Measurements from ENCODE around the gene LSM2. TPM values are rescaled to one million over a fixed set of nuclear protein-coding genes. Genes with fewer than 3 reads are reported as not detected.

Gene LSM2
- total RNA-seq, 4 donors from 2014 or later: 11.8 to 42.9 (median 19.1) TPM

GRCh38 chr6:31768363-31769257, 38.2 kb downstream of the LSM2 start:
- H3K36me3 ChIP-seq: no peaks in the 10 kb centered on the region
- peaks cover 0 to 19% (median 1%) of the 10 kb centered on the region in 4 donors for H3K4me1 ChIP-seq
- TF ChIP-seq POLR2A (IDR thresholded peaks at IDR 0.05): no peak
- no peak for TF ChIP-seq CTCF (IDR thresholded peaks at IDR 0.05)
- H3K9me3 ChIP-seq: no peaks in the 10 kb centered on the region
- DNase-seq: no peak
- no peak overlapping the region for H3K4me3 ChIP-seq
- no peak overlapping the region for H3K27ac ChIP-seq
- no peaks in the 10 kb centered on the region for H3K27me3 ChIP-seq

DNA sequence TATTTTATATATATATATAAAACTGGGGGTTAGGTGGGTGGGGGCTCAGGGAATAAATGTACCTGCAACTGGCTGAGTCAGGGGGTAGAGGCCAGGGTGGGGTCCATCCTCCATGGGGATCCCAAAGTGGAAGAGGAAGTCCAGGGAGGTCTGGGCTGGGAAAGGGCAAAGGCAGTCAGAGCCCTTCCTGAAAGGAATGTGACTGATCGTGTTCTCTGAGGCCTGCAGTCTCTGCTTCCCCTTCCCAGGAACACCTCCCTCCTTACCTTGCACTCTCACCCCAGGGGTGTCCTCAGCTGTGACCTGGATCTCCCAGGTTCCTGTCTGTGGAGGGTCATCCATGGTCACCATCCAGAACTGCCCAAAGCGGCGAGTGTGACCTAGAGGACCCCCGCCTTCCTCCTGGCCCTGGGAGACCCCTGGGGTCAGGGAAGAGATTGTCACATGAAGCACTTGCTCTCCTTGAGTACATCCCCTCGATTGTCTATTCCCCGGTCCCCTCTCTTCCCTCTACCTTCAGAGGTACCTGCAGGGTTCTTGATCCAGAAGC, 39.6 kb downstream of the LSM2 start:
- Histone ChIP-seq H3K36me3 (no peaks in the 10 kb centered on the region), H3K27ac (no peak overlapping the region), H3K27me3 (no peaks in the 10 kb centered on the region), H3K9me3 (no peaks in the 10 kb centered on the region), H3K4me1 (peaks cover 0 to 15% (median 0%) of the 10 kb centered on the region in 4 donors), H3K4me3 (no peak overlapping the region)
- no peak for DNase-seq
- TF ChIP-seq CTCF (IDR thresholded peaks at IDR 0.05) (no peak), POLR2A (IDR thresholded peaks at IDR 0.05) (no peak)

DNA sequence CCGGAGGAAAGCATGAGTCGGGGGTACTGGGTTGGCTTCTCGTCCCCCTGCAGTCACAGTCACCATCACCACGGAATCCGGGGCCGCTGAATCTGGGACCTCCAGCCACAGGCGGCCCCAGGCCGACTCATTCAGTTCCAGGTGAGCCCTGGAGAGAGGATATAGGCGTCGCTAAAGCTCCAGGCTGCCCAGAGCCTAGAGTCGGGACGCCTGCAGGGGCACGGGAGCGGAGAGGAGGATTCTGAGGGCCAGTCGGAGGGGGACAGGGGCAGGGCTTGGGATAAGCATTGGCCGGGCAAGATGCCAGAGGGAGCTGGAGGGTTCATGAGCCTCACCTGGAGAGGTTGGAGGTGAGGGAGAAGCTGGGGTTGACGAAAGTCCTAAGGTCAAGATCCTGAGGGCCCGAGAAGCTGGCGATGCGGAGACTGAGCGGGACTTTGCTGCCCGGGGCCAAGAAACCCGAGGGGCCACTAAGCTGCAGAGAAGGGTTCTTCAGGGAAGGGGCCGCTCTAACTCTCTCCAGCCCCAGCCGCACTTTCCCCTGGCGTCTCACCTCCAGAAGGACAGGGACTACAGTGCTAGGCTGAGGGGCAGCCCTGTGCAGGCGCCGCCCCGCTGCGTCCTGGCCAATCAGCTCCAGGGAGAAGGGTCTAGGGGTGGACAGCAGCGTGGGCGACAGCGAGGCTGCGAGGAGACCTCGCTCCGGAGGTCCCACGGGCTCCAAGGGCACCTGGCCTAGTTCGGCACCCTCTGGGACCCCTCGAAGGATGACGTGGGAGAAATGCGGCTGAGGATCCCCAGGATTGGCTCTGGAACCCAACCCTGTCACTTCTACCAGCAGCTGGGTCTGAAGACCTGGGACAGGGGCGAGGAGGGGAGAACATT, 40.6 kb downstream of the LSM2 start:
- H3K9me3 ChIP-seq: no peaks in the 10 kb centered on the region

DNA sequence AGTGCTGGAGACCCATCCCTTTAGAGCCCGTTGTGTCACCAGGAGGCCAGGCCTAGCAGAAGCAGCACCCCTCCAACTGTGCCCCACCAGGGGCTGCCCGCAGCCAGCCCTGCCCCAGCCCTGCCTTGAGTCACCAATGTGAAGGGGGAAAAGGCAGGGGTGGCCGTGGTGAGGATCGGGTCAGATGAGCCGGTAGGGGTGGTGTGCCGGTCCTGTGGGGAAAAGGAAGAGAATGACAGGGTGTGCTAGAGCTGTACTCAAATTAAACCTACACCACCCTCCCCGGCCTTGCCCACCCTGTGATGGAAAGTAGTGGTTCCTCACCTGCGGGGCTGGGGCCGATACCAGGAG, 41.2 kb downstream of the LSM2 start:
- Histone ChIP-seq H3K27ac (no peak overlapping the region), H3K9me3 (no peaks in the 10 kb centered on the region), H3K4me1 (peaks cover 0 to 23% (median 0%) of the 10 kb centered on the region in 4 donors), H3K27me3 (no peaks in the 10 kb centered on the region), H3K36me3 (no peaks in the 10 kb centered on the region), H3K4me3 (peak overlapping the region in 1 of 4 donors; percentile 41)
- no peak for DNase-seq
- TF ChIP-seq CTCF (IDR thresholded peaks at IDR 0.05) (no peak), POLR2A (IDR thresholded peaks at IDR 0.05) (no peak)

More for the DNA sequence above, 40.6 kb downstream of the LSM2 start:
- TF ChIP-seq CTCF (IDR thresholded peaks at IDR 0.05) (no peak), POLR2A (IDR thresholded peaks at IDR 0.05) (peak in 1 of 2 donors; percentile 19)
- peaks cover 0 to 19% (median 0%) of the 10 kb centered on the region in 4 donors for H3K4me1 ChIP-seq
- DNase-seq: peak in 2 of 3 donors; percentile 66 to 79
- H3K27ac ChIP-seq: peak overlapping the region in 1 of 4 donors; percentile 18
- no peaks in the 10 kb centered on the region for H3K36me3 ChIP-seq
- H3K27me3 ChIP-seq: no peaks in the 10 kb centered on the region
- peak overlapping the region in 2 of 4 donors; percentile 41 for H3K4me3 ChIP-seq

GRCh38 chr6:31764198-31764597, 42.6 kb downstream of the LSM2 start:
- H3K36me3 ChIP-seq: no peaks in the 10 kb centered on the region
- no peak overlapping the region for H3K4me3 ChIP-seq
- no peaks in the 10 kb centered on the region for H3K27me3 ChIP-seq
- H3K9me3 ChIP-seq: no peaks in the 10 kb centered on the region
- H3K27ac ChIP-seq: no peak overlapping the region
- H3K4me1 ChIP-seq: peaks cover 0 to 16% (median 0%) of the 10 kb centered on the region in 4 donors
- TF ChIP-seq CTCF (IDR thresholded peaks at IDR 0.05): no peak
- no peak for TF ChIP-seq POLR2A (IDR thresholded peaks at IDR 0.05)
- DNase-seq: no peak
